ENCODE data around the gene ZNF273. TPM values are rescaled to one million over a fixed set of nuclear protein-coding genes. Genes with fewer than 3 reads are reported as not detected.

The ZNF273 gene
- total RNA-seq, 2 experiments from 2014 or later = 22.8 to 23.7 TPM

DNA sequence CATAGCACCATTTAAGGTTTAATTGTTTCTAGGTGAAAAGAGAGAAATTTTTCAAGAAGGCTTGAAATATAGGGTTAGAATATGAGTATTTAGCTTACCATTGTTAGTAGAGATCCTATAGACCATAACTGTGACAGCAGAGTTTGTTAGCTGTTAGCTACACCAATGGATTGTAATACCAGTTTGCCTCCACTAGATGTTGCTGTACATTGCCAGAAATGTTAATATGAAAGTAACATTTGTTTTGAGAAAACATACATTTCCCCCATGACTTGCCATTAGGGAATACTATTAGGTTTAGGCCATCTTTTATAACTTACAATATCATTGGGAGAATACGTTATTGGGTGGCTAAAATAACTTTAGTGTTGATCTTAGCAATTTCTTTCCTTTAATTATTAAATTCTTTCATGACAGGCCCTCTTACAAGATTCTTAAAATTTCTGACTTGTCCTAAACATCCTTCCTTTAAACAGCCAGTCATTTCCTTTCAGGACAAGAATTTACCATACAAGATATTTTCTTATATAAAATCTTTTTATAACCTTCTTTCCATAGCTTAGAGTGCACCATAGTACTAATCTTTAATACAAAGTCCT, 48.3 kb downstream of the ZNF273 start:
- Histone ChIP-seq H3K79me2 (ENCODE audit: insufficient read depth, low read depth, low read length) (no peaks in the 10 kb centered on the region), H2AFZ (ENCODE audit: low read length) (peak overlapping the region; percentile 44; the same call in 1 of the 2 replicates), H3K27ac (ENCODE audit: low read depth, low read length, poor library complexity, severe bottlenecking) (no peak overlapping the region), H3K36me3 (ENCODE audit: insufficient read depth, low read length) (no peaks in the 10 kb centered on the region), H3K4me2 (ENCODE audit: low read length) (no peak overlapping the region), H3K9me3 (ENCODE audit: low read length) (no peaks in the 10 kb centered on the region), H3K4me3 (ENCODE audit: low read depth, low read length, poor library complexity, severe bottlenecking) (no peak overlapping the region), H4K20me1 (ENCODE audit: insufficient read depth, low read length) (no peaks in the 10 kb centered on the region), H3K9me2 (ENCODE audit: insufficient read depth, low read length) (no peaks in the 10 kb centered on the region), H3K4me1 (ENCODE audit: insufficient read depth, low read length, poor library complexity, severe bottlenecking) (no peaks in the 10 kb centered on the region)
- ChIA-PET POLR2A (interaction anchor here (0.5 to 1.6 kb wide), 5 partner anchors 9 to 86 kb away, joined by 3 to 5 read pairs (median 3); partner anchors contain the start of gene ERV3-1), CTCF (ENCODE audit: unreplicated experiment) (no interaction called here)
- no TSS peak for BruUV-seq (replicated peaks)
- intact Hi-C loops (cut with micrococcal nuclease; ENCODE audit: unreplicated experiment) = loop anchor here (1.0 to 5.0 kb wide), 3 partner anchors 63 to 356 kb away; no protein-coding TSS in a partner anchor
- peak; percentile 72 for DNase-seq (ENCODE audit: low spot score)
- TF ChIP-seq EZH2phosphoT487 (IDR thresholded peaks at IDR 0.05; ENCODE audit: borderline replicate concordance, low read depth, low read length) = no peak
- TF ChIP-seq, protein P1, sequence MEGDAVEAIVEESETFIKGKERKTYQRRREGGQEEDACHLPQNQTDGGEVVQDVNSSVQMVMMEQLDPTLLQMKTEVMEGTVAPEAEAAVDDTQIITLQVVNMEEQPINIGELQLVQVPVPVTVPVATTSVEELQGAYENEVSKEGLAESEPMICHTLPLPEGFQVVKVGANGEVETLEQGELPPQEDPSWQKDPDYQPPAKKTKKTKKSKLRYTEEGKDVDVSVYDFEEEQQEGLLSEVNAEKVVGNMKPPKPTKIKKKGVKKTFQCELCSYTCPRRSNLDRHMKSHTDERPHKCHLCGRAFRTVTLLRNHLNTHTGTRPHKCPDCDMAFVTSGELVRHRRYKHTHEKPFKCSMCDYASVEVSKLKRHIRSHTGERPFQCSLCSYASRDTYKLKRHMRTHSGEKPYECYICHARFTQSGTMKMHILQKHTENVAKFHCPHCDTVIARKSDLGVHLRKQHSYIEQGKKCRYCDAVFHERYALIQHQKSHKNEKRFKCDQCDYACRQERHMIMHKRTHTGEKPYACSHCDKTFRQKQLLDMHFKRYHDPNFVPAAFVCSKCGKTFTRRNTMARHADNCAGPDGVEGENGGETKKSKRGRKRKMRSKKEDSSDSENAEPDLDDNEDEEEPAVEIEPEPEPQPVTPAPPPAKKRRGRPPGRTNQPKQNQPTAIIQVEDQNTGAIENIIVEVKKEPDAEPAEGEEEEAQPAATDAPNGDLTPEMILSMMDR (conservative IDR thresholded peaks at IDR 0.05; ENCODE audit: low read length) = peak; percentile 92

DNA sequence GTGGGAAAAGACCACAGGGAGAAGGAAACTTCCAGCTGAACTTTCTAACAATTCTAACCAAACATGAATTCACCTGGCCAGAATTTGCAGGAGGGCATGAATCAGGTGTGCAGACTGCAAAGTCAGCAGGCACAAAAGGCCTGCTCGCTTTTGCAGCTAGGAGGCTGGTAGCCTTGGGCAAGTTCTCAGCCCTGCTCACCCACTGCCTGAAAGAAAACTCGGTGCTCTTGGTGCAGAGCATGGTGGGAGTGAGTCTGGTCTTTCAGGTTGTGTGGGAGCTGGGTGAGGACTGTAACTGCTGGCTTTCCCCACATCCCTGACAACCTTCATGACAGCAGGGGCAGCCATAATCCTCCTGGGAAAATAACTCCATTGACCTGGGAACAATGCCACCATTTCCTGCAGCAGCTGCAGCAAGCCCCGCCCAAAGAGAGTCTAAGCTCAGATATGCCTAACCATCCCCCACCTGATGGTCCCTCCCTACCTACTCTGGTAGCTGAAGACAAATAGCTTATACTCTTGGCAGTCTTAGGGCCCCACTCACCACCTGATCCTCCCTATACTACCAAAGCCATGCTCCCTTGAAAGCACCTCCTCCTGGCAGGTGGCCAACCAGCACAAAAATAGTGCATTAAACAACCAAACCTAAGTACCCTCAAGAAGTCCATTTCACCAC, 56.1 kb downstream of the ZNF273 start:
- peak; percentile 51 for DNase-seq (ENCODE audit: low spot score)
- Histone ChIP-seq H3K9me2 (ENCODE audit: insufficient read depth, low read length) (no peaks in the 10 kb centered on the region), H3K4me3 (ENCODE audit: low read depth, low read length, poor library complexity, severe bottlenecking) (no peak overlapping the region), H3K9me3 (ENCODE audit: low read length) (no peaks in the 10 kb centered on the region), H3K27ac (ENCODE audit: low read depth, low read length, poor library complexity, severe bottlenecking) (no peak overlapping the region), H2AFZ (ENCODE audit: low read length) (no peak overlapping the region; the same call in 1 of the 2 replicates), H3K79me2 (ENCODE audit: insufficient read depth, low read depth, low read length) (no peaks in the 10 kb centered on the region), H4K20me1 (ENCODE audit: insufficient read depth, low read length) (no peaks in the 10 kb centered on the region), H3K36me3 (ENCODE audit: insufficient read depth, low read length) (no peaks in the 10 kb centered on the region), H3K4me1 (ENCODE audit: insufficient read depth, low read length, poor library complexity, severe bottlenecking) (peaks cover 11% of the 10 kb centered on the region), H3K4me2 (ENCODE audit: low read length) (peak overlapping the region; percentile 24)
- TF ChIP-seq, protein P1 (conservative IDR thresholded peaks at IDR 0.05; ENCODE audit: low read length) = no peak
- no peak for TF ChIP-seq EZH2phosphoT487 (IDR thresholded peaks at IDR 0.05; ENCODE audit: borderline replicate concordance, low read depth, low read length)
- BruUV-seq (replicated peaks) = no TSS peak
- POLR2A ChIA-PET = interaction anchor here (0.5 to 0.7 kb wide), 3 partner anchors 21 to 486 kb away, joined by 3 read pairs; no protein-coding TSS in a partner anchor
- CTCF ChIA-PET (ENCODE audit: unreplicated experiment) = no interaction called here
- intact Hi-C loops (cut with micrococcal nuclease; ENCODE audit: unreplicated experiment) = no loop called here

DNA sequence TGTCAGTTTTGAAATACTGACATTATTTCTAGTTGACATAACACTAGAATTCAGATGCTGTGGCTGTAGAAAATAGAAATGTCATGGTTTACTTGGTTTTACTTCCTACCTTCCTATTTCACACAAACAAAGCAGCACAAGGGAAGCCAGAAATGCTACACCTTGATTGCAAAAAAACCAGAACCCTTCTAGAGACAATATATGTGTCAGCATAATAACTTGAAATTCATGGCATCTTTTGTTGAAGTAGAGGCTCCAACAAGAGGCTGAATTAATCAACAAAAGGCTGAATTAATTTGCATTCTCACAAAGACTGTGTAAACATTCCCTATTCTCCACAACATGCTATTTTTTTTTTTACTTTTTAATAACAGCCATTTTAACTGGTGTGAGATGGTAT, 62.5 kb downstream of the ZNF273 start:
- Histone ChIP-seq H3K36me3 (ENCODE audit: insufficient read depth, low read length) (no peaks in the 10 kb centered on the region), H3K4me3 (ENCODE audit: low read depth, low read length, poor library complexity, severe bottlenecking) (no peak overlapping the region), H3K79me2 (ENCODE audit: insufficient read depth, low read depth, low read length) (no peaks in the 10 kb centered on the region), H2AFZ (ENCODE audit: low read length) (no peak overlapping the region), H4K20me1 (ENCODE audit: insufficient read depth, low read length) (no peaks in the 10 kb centered on the region), H3K4me2 (ENCODE audit: low read length) (no peak overlapping the region), H3K9me3 (ENCODE audit: low read length) (peaks cover 4% of the 10 kb centered on the region; the same call in 1 of the 2 replicates), H3K27ac (ENCODE audit: low read depth, low read length, poor library complexity, severe bottlenecking) (no peak overlapping the region), H3K9me2 (ENCODE audit: insufficient read depth, low read length) (no peaks in the 10 kb centered on the region), H3K4me1 (ENCODE audit: insufficient read depth, low read length, poor library complexity, severe bottlenecking) (no peaks in the 10 kb centered on the region)
- no peak for TF ChIP-seq EZH2phosphoT487 (IDR thresholded peaks at IDR 0.05; ENCODE audit: borderline replicate concordance, low read depth, low read length)
- ChIA-PET POLR2A (no interaction called here), CTCF (ENCODE audit: unreplicated experiment) (no interaction called here)
- DNase-seq (ENCODE audit: low spot score) = no peak
- intact Hi-C loops (cut with micrococcal nuclease; ENCODE audit: unreplicated experiment) = no loop called here
- BruUV-seq (replicated peaks) = no TSS peak

Data from OCI-LY7 (cell line).